ENCODE results near the gene DTNB.

DTNB gene

GRCh38 chr2:25337276-25337675 is 336.1 kb downstream of the DTNB start:
- TF ChIP-seq SCRT2 (tag by site-specific recombination; IDR thresholded peaks at IDR 0.05) (peak; percentile 96), BCL11B (tag by site-specific recombination; IDR thresholded peaks at IDR 0.05; ENCODE audit: low read depth) (no peak), ZFP69B (tag by site-specific recombination; IDR thresholded peaks at IDR 0.05) (no peak), SCRT1 (tag by site-specific recombination; IDR thresholded peaks at IDR 0.05; ENCODE audit: borderline replicate concordance) (peak; percentile 81), ZNF146 (tag by site-specific recombination; IDR thresholded peaks at IDR 0.05) (no peak), CTCF (tag by site-specific recombination; IDR thresholded peaks at IDR 0.05) (0 out of 2 replicates have a peak, but pooled peaks have one; percentile 8)
- no peaks in the 10 kb centered on the region for H3K36me3 ChIP-seq (ENCODE audit: control insufficient read depth in 2 of 2, insufficient read depth in 1 of 2, low read length in 2 of 2)
- peaks cover 11% of the 10 kb centered on the region; the same call in 1 of the 2 replicates for H3K4me1 ChIP-seq (ENCODE audit: control insufficient read depth, insufficient read depth, low read length)
- H3K4me3 ChIP-seq (ENCODE audit: low read depth, low read length): no peak overlapping the region
- no peak overlapping the region for H3K27ac ChIP-seq (ENCODE audit: extremely low read depth, low read depth, low read length)
- ChIA-PET CTCF (interaction anchor here (0.5 to 1.9 kb wide), 2 partner anchors 28 to 179 kb away, joined by 4 to 5 read pairs; no protein-coding TSS in a partner anchor), POLR2A (no interaction called here)
- H3K9me3 ChIP-seq (ENCODE audit: control insufficient read depth, insufficient read depth, low read depth, low read length): no peaks in the 10 kb centered on the region

- Histone ChIP-seq H3K27ac (ENCODE audit: extremely low read depth, low read depth, low read length) (no peak overlapping the region), H3K9me3 (ENCODE audit: control insufficient read depth, insufficient read depth, low read depth, low read length) (no peaks in the 10 kb centered on the region), H3K4me3 (ENCODE audit: low read depth, low read length) (no peak overlapping the region), H3K36me3 (ENCODE audit: control insufficient read depth in 2 of 2, insufficient read depth in 1 of 2, low read length in 2 of 2) (no peaks in the 10 kb centered on the region), H3K4me1 (ENCODE audit: control insufficient read depth, insufficient read depth, low read length) (peaks cover 11% of the 10 kb centered on the region; the same call in 1 of the 2 replicates)
- POLR2A ChIA-PET: no interaction called here
- CTCF ChIA-PET: interaction anchor here (1.2 kb wide), 1 partner anchor 27 kb away, joined by 4 read pairs; no protein-coding TSS in a partner anchor
- no peak for TF ChIP-seq ZBTB8A (tag by site-specific recombination; IDR thresholded peaks at IDR 0.05)
- no peak for TF ChIP-seq SALL2 (tag by site-specific recombination; IDR thresholded peaks at IDR 0.05; ENCODE audit: borderline replicate concordance)
- TF ChIP-seq ZNF335 (tag by site-specific recombination; conservative IDR thresholded peaks at IDR 0.05): no peak
- TF ChIP-seq HOXD13 (CRISPR knock-in tag; IDR thresholded peaks at IDR 0.05; ENCODE audit: borderline replicate concordance): no peak
- no peak for TF ChIP-seq ZNF670 (tag by site-specific recombination; IDR thresholded peaks at IDR 0.05; ENCODE audit: low read depth)
- TF ChIP-seq SP7 (tag by site-specific recombination; IDR thresholded peaks at IDR 0.05): no peak
- no peak for TF ChIP-seq ZNF404 (tag by site-specific recombination; IDR thresholded peaks at IDR 0.05)
- no peak for TF ChIP-seq PRDM4 (tag by site-specific recombination; IDR thresholded peaks at IDR 0.05)
- no peak for TF ChIP-seq ZBTB1 (tag by site-specific recombination; IDR thresholded peaks at IDR 0.05)
- TF ChIP-seq ZBTB7A (tag by site-specific recombination; IDR thresholded peaks at IDR 0.05; ENCODE audit: low read depth): no peak
- TF ChIP-seq ZNF544 (tag by site-specific recombination; IDR thresholded peaks at IDR 0.05): no peak
- no peak for TF ChIP-seq AEBP2 (tag by site-specific recombination; IDR thresholded peaks at IDR 0.05; ENCODE audit: borderline replicate concordance)
- TF ChIP-seq ZNF658 (tag by site-specific recombination; IDR thresholded peaks at IDR 0.05): no peak
- TF ChIP-seq ZNF10 (tag by site-specific recombination; IDR thresholded peaks at IDR 0.05): no peak
- no peak for TF ChIP-seq ZNF174 (tag by site-specific recombination; IDR thresholded peaks at IDR 0.05)
- TF ChIP-seq ZNF555 (tag by site-specific recombination; conservative IDR thresholded peaks at IDR 0.05): no peak
- no peak for TF ChIP-seq YY2 (tag by site-specific recombination; IDR thresholded peaks at IDR 0.05)
- no peak for TF ChIP-seq ZBTB49 (tag by site-specific recombination; IDR thresholded peaks at IDR 0.05; ENCODE audit: low read depth)
- TF ChIP-seq ZNF16 (tag by site-specific recombination; IDR thresholded peaks at IDR 0.05; ENCODE audit: low read depth): no peak
- no peak for TF ChIP-seq ZNF433 (tag by site-specific recombination; IDR thresholded peaks at IDR 0.05; ENCODE audit: low read depth)
Observed at GRCh38 chr2:25336383-25336841, 337.0 kb downstream of the DTNB start.
